Measurements from ENCODE around the gene PAGE2.

Gene PAGE2

DNA sequence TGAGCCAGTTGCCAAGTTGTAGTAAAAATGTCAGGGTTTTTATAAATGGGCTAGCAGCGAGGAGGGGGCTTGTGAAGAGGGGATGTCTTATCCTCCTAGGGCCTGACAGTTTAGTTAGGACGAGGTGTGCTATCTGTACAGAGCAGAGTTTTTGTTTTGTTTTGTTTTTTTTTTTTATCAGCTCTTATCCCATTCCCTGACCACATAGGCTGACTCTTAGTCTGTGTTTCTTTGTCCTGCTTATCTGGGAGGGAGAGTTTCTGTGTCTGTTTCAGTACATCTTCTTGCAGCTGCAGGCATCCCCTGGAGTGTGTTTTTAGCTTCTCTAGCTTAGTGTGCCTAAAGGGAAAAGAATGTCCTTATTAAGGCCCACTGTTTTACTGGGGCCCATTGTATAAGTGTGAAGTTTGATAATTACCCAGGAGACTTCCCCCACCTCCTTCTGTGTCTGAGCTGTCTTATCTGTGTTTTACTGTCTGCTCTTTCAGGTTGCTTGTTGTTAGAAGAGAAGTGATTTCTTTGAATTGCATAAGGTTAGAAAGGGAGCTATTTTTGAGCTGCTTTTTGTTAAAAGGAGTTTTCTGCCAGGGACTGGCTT lies 32.0 kb downstream of the PAGE2 start:
- TF ChIP-seq, protein P1, sequence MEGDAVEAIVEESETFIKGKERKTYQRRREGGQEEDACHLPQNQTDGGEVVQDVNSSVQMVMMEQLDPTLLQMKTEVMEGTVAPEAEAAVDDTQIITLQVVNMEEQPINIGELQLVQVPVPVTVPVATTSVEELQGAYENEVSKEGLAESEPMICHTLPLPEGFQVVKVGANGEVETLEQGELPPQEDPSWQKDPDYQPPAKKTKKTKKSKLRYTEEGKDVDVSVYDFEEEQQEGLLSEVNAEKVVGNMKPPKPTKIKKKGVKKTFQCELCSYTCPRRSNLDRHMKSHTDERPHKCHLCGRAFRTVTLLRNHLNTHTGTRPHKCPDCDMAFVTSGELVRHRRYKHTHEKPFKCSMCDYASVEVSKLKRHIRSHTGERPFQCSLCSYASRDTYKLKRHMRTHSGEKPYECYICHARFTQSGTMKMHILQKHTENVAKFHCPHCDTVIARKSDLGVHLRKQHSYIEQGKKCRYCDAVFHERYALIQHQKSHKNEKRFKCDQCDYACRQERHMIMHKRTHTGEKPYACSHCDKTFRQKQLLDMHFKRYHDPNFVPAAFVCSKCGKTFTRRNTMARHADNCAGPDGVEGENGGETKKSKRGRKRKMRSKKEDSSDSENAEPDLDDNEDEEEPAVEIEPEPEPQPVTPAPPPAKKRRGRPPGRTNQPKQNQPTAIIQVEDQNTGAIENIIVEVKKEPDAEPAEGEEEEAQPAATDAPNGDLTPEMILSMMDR (conservative IDR thresholded peaks at IDR 0.05; ENCODE audit: low read length): no peak
- no peak overlapping the region for H3K4me2 ChIP-seq (ENCODE audit: low read depth, low read length, poor library complexity, severe bottlenecking)
- no peaks in the 10 kb centered on the region for H3K9me3 ChIP-seq (ENCODE audit: insufficient read depth, low read depth, low read length)
- no peaks in the 10 kb centered on the region for H3K36me3 ChIP-seq (ENCODE audit: insufficient read depth, low read length)
- H3K27me3 ChIP-seq (ENCODE audit: insufficient read depth, low read length, poor library complexity, severe bottlenecking): no peaks in the 10 kb centered on the region
- no peak overlapping the region for H3K9ac ChIP-seq (ENCODE audit: low read depth, low read length, poor library complexity, severe bottlenecking)
- H3F3A ChIP-seq (ENCODE audit: low read depth): no peaks in the 10 kb centered on the region
- no peaks in the 10 kb centered on the region for H3K79me2 ChIP-seq (ENCODE audit: insufficient read depth, low read length)
- no peak overlapping the region for H2AFZ ChIP-seq (ENCODE audit: low read length)
- no peak overlapping the region for H3K4me3 ChIP-seq (ENCODE audit: low read length, poor library complexity, severe bottlenecking)
- H3K4me1 ChIP-seq (ENCODE audit: insufficient read depth, low read length, poor library complexity, severe bottlenecking): no peaks in the 10 kb centered on the region
- no peaks in the 10 kb centered on the region for H3K9me2 ChIP-seq (replicated peaks; ENCODE audit: low read depth, low read length)
- no peaks in the 10 kb centered on the region for H4K20me1 ChIP-seq (ENCODE audit: insufficient read depth, low read length, poor library complexity, severe bottlenecking)

DNA sequence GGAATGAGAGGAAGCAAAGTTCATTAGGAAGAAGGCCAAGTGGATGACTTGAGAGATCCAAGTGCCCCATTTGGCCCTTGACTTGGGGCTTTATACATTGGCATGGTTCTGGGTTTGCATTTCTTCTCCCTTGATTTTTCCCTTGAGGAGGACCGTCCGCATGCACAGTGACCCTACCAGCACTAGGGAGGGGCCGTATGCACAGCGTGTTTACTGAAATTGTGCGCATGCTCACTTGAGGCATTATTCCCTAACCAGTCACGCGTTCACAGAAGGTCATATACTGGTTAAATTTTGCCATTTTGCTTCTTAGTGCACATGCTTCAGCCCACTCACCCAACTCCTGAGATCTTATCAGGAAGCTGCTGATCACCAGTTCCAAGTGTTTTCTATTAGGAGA lies 35.1 kb downstream of the PAGE2 start:
- no peaks in the 10 kb centered on the region for H3K9me2 ChIP-seq (replicated peaks; ENCODE audit: low read depth, low read length)
- no peaks in the 10 kb centered on the region for H3K36me3 ChIP-seq (ENCODE audit: insufficient read depth, low read length)
- no peak overlapping the region for H2AFZ ChIP-seq (ENCODE audit: low read length)
- no peaks in the 10 kb centered on the region for H3K4me1 ChIP-seq (ENCODE audit: insufficient read depth, low read length, poor library complexity, severe bottlenecking)
- TF ChIP-seq, protein P1 (conservative IDR thresholded peaks at IDR 0.05; ENCODE audit: low read length): no peak
- no peak for TF ChIP-seq EZH2phosphoT487 (IDR thresholded peaks at IDR 0.05; ENCODE audit: borderline replicate concordance)
- no peaks in the 10 kb centered on the region for H3K27me3 ChIP-seq (ENCODE audit: insufficient read depth, low read length, poor library complexity, severe bottlenecking)
- H3K9ac ChIP-seq (ENCODE audit: low read depth, low read length, poor library complexity, severe bottlenecking): no peak overlapping the region
- no peak overlapping the region for H3K4me3 ChIP-seq (ENCODE audit: low read length, poor library complexity, severe bottlenecking)
- H3F3A ChIP-seq (ENCODE audit: low read depth): no peaks in the 10 kb centered on the region
- no peaks in the 10 kb centered on the region for H3K9me3 ChIP-seq (ENCODE audit: insufficient read depth, low read depth, low read length)
- no peaks in the 10 kb centered on the region for H4K20me1 ChIP-seq (ENCODE audit: insufficient read depth, low read length, poor library complexity, severe bottlenecking)
- H3K79me2 ChIP-seq (ENCODE audit: insufficient read depth, low read length): no peaks in the 10 kb centered on the region
- H3K4me2 ChIP-seq (ENCODE audit: low read depth, low read length, poor library complexity, severe bottlenecking): no peak overlapping the region

DNA sequence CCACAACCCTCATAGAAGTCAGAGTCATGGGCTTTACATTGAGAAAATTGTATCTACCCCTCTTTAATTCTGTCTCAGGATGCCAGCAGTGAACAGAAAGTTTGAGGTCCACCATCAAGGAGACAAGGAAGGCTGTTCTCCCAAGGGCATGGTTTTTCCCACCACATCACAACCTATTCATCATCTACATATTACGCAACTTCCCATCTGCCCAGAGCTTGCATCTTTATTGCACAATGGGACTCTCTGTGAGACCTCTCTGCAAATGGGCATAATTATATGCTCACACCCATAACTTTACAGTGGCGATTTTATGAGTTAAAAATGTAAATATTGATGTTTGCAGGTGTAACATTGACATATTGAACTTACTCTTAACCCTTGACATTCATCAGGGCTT lies 38.9 kb downstream of the PAGE2 start:
- Histone ChIP-seq H3K9me3 (ENCODE audit: insufficient read depth, low read depth, low read length) (no peaks in the 10 kb centered on the region), H3K4me1 (ENCODE audit: insufficient read depth, low read length, poor library complexity, severe bottlenecking) (no peaks in the 10 kb centered on the region), H3F3A (ENCODE audit: low read depth) (no peaks in the 10 kb centered on the region), H3K4me3 (ENCODE audit: low read length, poor library complexity, severe bottlenecking) (no peak overlapping the region), H4K20me1 (ENCODE audit: insufficient read depth, low read length, poor library complexity, severe bottlenecking) (no peaks in the 10 kb centered on the region), H3K36me3 (ENCODE audit: insufficient read depth, low read length) (no peaks in the 10 kb centered on the region), H3K9me2 (replicated peaks; ENCODE audit: low read depth, low read length) (no peaks in the 10 kb centered on the region), H2AFZ (ENCODE audit: low read length) (no peak overlapping the region), H3K4me2 (ENCODE audit: low read depth, low read length, poor library complexity, severe bottlenecking) (no peak overlapping the region), H3K79me2 (ENCODE audit: insufficient read depth, low read length) (no peaks in the 10 kb centered on the region), H3K9ac (ENCODE audit: low read depth, low read length, poor library complexity, severe bottlenecking) (no peak overlapping the region), H3K27me3 (ENCODE audit: insufficient read depth, low read length, poor library complexity, severe bottlenecking) (no peaks in the 10 kb centered on the region)
- no peak for TF ChIP-seq EZH2phosphoT487 (IDR thresholded peaks at IDR 0.05; ENCODE audit: borderline replicate concordance)
- TF ChIP-seq, protein P1 (conservative IDR thresholded peaks at IDR 0.05; ENCODE audit: low read length): no peak

All from Loucy (cell line).